ENCODE results near the gene STARD5.

STARD5 gene

GRCh38 chr15:81292523-81293001 is 31.4 kb downstream of the STARD5 start:
- H3K4me1 ChIP-seq (ENCODE audit: control insufficient read depth, low read length) = peaks cover 90% of the 10 kb centered on the region
- peaks cover 22% of the 10 kb centered on the region for H3K79me2 ChIP-seq (ENCODE audit: control insufficient read depth, low read length)
- peak overlapping the region; percentile 98 for H3K27ac ChIP-seq (ENCODE audit: low read depth, low read length)

GRCh38 chr15:81291916-81292522 is 31.9 kb downstream of the STARD5 start:
- Histone ChIP-seq H3K9me3 (ENCODE audit: control insufficient read depth, insufficient read depth, low read length) (no peaks in the 10 kb centered on the region), H4K20me1 (ENCODE audit: control insufficient read depth, insufficient read depth, low read depth, low read length) (no peaks in the 10 kb centered on the region), H3F3A (ENCODE audit: control insufficient read depth, insufficient read depth) (peaks cover 36% of the 10 kb centered on the region), H3K27me3 (ENCODE audit: control insufficient read depth, low read length) (no peaks in the 10 kb centered on the region), H3K9me2 (replicated peaks; ENCODE audit: control insufficient read depth, low read length) (no peaks in the 10 kb centered on the region), H3K27ac (ENCODE audit: low read depth, low read length) (peak overlapping the region; percentile 98), H3K79me2 (ENCODE audit: control insufficient read depth, low read length) (peaks cover 16% of the 10 kb centered on the region), H3K4me1 (ENCODE audit: control insufficient read depth, low read length) (peaks cover 90% of the 10 kb centered on the region), H3K36me3 (ENCODE audit: control insufficient read depth, low read length) (peaks cover 2% of the 10 kb centered on the region), H3K4me2 (ENCODE audit: low read length) (peak overlapping the region; percentile 99), H3K4me3 (ENCODE audit: low read length) (peak overlapping the region; percentile 84)
- TF ChIP-seq CTCF (IDR thresholded peaks at IDR 0.05; ENCODE audit: low read depth, low read length, poor library complexity, severe bottlenecking) = no peak
- TF ChIP-seq EZH2phosphoT487 (IDR thresholded peaks at IDR 0.05; ENCODE audit: borderline replicate concordance, low read length) = no peak

More at GRCh38 chr15:81292523-81293001, 31.4 kb downstream of the STARD5 start:
- H3K27me3 ChIP-seq (ENCODE audit: control insufficient read depth, low read length) = no peaks in the 10 kb centered on the region
- H3K36me3 ChIP-seq (ENCODE audit: control insufficient read depth, low read length) = peaks cover 7% of the 10 kb centered on the region
- no peaks in the 10 kb centered on the region for H3K9me2 ChIP-seq (replicated peaks; ENCODE audit: control insufficient read depth, low read length)
- peak overlapping the region; percentile 99 for H3K4me2 ChIP-seq (ENCODE audit: low read length)
- no peaks in the 10 kb centered on the region for H4K20me1 ChIP-seq (ENCODE audit: control insufficient read depth, insufficient read depth, low read depth, low read length)
- H3K9me3 ChIP-seq (ENCODE audit: control insufficient read depth, insufficient read depth, low read length) = no peaks in the 10 kb centered on the region
- H3K4me3 ChIP-seq (ENCODE audit: low read length) = peak overlapping the region; percentile 84
- H3F3A ChIP-seq (ENCODE audit: control insufficient read depth, insufficient read depth) = peaks cover 36% of the 10 kb centered on the region
- no peak for TF ChIP-seq CTCF (IDR thresholded peaks at IDR 0.05; ENCODE audit: low read depth, low read length, poor library complexity, severe bottlenecking)
- TF ChIP-seq EZH2phosphoT487 (IDR thresholded peaks at IDR 0.05; ENCODE audit: borderline replicate concordance, low read length) = no peak

GRCh38 chr15:81289910-81290309 is 34.0 kb downstream of the STARD5 start:
- H3K4me1 ChIP-seq (ENCODE audit: control insufficient read depth, low read length) = peaks cover 91% of the 10 kb centered on the region
- H4K20me1 ChIP-seq (ENCODE audit: control insufficient read depth, insufficient read depth, low read depth, low read length) = no peaks in the 10 kb centered on the region
- no peak overlapping the region for H3K27ac ChIP-seq (ENCODE audit: low read depth, low read length)
- H3K27me3 ChIP-seq (ENCODE audit: control insufficient read depth, low read length) = no peaks in the 10 kb centered on the region
- peaks cover 21% of the 10 kb centered on the region for H3F3A ChIP-seq (ENCODE audit: control insufficient read depth, insufficient read depth)
- no peak overlapping the region for H3K4me3 ChIP-seq (ENCODE audit: low read length)
- H3K79me2 ChIP-seq (ENCODE audit: control insufficient read depth, low read length) = peaks cover 3% of the 10 kb centered on the region; the same call in 1 of the 2 replicates
- TF ChIP-seq CTCF (IDR thresholded peaks at IDR 0.05; ENCODE audit: low read depth, low read length, poor library complexity, severe bottlenecking) (no peak), EZH2phosphoT487 (IDR thresholded peaks at IDR 0.05; ENCODE audit: borderline replicate concordance, low read length) (no peak)
- H3K4me2 ChIP-seq (ENCODE audit: low read length) = no peak overlapping the region
- no peaks in the 10 kb centered on the region for H3K9me3 ChIP-seq (ENCODE audit: control insufficient read depth, insufficient read depth, low read length)
- H3K36me3 ChIP-seq (ENCODE audit: control insufficient read depth, low read length) = no peaks in the 10 kb centered on the region
- H3K9me2 ChIP-seq (replicated peaks; ENCODE audit: control insufficient read depth, low read length) = no peaks in the 10 kb centered on the region

Measured in DOHH2 (cell line).